DOHH2 (cell line): ENCODE measurements around the gene USH2A.

ENCODE experiments used
- H3F3A ChIP-seq: fragments of 200-600 bp; sonication (generic), shearing (Covaris generic); 2 replicates; pipeline ENCODE4 v1.6.0; 2016; ENCODE audit warnings: antibody characterized with exemption, mild to moderate bottlenecking; ENCODE audit not compliant: control insufficient read depth, insufficient read depth
- H3K27ac ChIP-seq: fragments of 200-600 bp; sonication (generic); 2 replicates; pipeline ENCODE4 v1.5.1; 2014; ENCODE audit warnings: low read depth, mild to moderate bottlenecking, low read length, moderate library complexity
- H3K27me3 ChIP-seq: fragments of 200-600 bp; sonication (generic); 2 replicates; pipeline ENCODE4 v1.6.1; 2014; ENCODE audit warnings: mild to moderate bottlenecking, low read length, mixed read lengths; ENCODE audit not compliant: control insufficient read depth
- H3K36me3 ChIP-seq: fragments of 200-600 bp; sonication (generic); 2 replicates; pipeline ENCODE4 v1.6.1; 2014; ENCODE audit warnings: mild to moderate bottlenecking, low read length, moderate library complexity, mixed read lengths; ENCODE audit not compliant: control insufficient read depth
- H3K4me1 ChIP-seq: fragments of 200-600 bp; sonication (generic); 2 replicates; pipeline ENCODE4 v1.6.1; 2014; ENCODE audit warnings: mild to moderate bottlenecking, low read length, mixed read lengths; ENCODE audit not compliant: control insufficient read depth
- H3K4me2 ChIP-seq: fragments of 200-600 bp; sonication (generic); 2 replicates; pipeline ENCODE4 v1.6.0; 2014; ENCODE audit warnings: mild to moderate bottlenecking, low read length, moderate library complexity
- H3K4me3 ChIP-seq: fragments of 200-600 bp; sonication (generic); 2 replicates; pipeline ENCODE4 v1.5.1; 2014; ENCODE audit warnings: mild to moderate bottlenecking, low read length, mixed read lengths
- H3K79me2 ChIP-seq: fragments of 200-600 bp; sonication (generic); 2 replicates; pipeline ENCODE4 v1.6.1; 2014; ENCODE audit warnings: mild to moderate bottlenecking, low read length, mixed read lengths; ENCODE audit not compliant: control insufficient read depth
- H3K9me2 ChIP-seq: fragments of 200-600 bp; sonication (generic); replicated peaks from 2 replicates; pipeline ENCODE4 v1.6.1; 2014; ENCODE audit warnings: mild to moderate bottlenecking, low read length, mixed read lengths; ENCODE audit not compliant: control insufficient read depth
- H3K9me3 ChIP-seq: fragments of 200-600 bp; sonication (generic); 2 replicates; pipeline ENCODE4 v1.6.1; 2014; ENCODE audit warnings: antibody characterized with exemption, low read length, mixed read lengths; ENCODE audit not compliant: control insufficient read depth, insufficient read depth
- H4K20me1 ChIP-seq: fragments of 200-600 bp; sonication (generic); 2 replicates; pipeline ENCODE4 v1.6.0; 2014; ENCODE audit warnings: low read depth, mild to moderate bottlenecking, antibody characterized with exemption, low read length, moderate library complexity; ENCODE audit not compliant: control insufficient read depth, insufficient read depth
- EZH2phosphoT487 ChIP-seq: fragments of 200-600 bp; sonication (generic); IDR thresholded peaks from 2 replicates; pipeline ENCODE4 v1.6.1; 2017; ENCODE audit warnings: borderline replicate concordance, mild to moderate bottlenecking, antibody characterized with exemption, low read length, moderate library complexity, mixed read lengths
- TF ChIP-seq, protein P1 (sequence below): fragments of 200-600 bp; sonication (generic); IDR thresholded peaks from one replicate; pipeline ENCODE4 v1.5.1; 2014; ENCODE audit warnings: antibody characterized with exemption, mild to moderate bottlenecking, low read depth, low read length; ENCODE audit not compliant: poor library complexity, severe bottlenecking

The USH2A gene

GRCh38 chr1:215595231-215595630 lies 828.0 kb downstream of the USH2A start:
- H3K27me3 ChIP-seq, result no peaks in the 10 kb centered on the region

GRCh38 chr1:215594640-215595039 lies 828.6 kb downstream of the USH2A start:
- H3K27me3 ChIP-seq, result no peaks in the 10 kb centered on the region
- no peak for TF ChIP-seq EZH2phosphoT487
- TF ChIP-seq, protein P1, sequence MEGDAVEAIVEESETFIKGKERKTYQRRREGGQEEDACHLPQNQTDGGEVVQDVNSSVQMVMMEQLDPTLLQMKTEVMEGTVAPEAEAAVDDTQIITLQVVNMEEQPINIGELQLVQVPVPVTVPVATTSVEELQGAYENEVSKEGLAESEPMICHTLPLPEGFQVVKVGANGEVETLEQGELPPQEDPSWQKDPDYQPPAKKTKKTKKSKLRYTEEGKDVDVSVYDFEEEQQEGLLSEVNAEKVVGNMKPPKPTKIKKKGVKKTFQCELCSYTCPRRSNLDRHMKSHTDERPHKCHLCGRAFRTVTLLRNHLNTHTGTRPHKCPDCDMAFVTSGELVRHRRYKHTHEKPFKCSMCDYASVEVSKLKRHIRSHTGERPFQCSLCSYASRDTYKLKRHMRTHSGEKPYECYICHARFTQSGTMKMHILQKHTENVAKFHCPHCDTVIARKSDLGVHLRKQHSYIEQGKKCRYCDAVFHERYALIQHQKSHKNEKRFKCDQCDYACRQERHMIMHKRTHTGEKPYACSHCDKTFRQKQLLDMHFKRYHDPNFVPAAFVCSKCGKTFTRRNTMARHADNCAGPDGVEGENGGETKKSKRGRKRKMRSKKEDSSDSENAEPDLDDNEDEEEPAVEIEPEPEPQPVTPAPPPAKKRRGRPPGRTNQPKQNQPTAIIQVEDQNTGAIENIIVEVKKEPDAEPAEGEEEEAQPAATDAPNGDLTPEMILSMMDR, result no peak
- no peaks in the 10 kb centered on the region for H4K20me1 ChIP-seq
- H3K9me3 ChIP-seq, result no peaks in the 10 kb centered on the region
- H3K36me3 ChIP-seq, result peaks cover 26% of the 10 kb centered on the region
- no peaks in the 10 kb centered on the region for H3K9me2 ChIP-seq
- H3K79me2 ChIP-seq, result no peaks in the 10 kb centered on the region
- no peaks in the 10 kb centered on the region for H3K4me1 ChIP-seq
- no peak overlapping the region for H3K27ac ChIP-seq
- H3F3A ChIP-seq, result no peaks in the 10 kb centered on the region
- H3K4me3 ChIP-seq, result no peak overlapping the region
- no peak overlapping the region for H3K4me2 ChIP-seq

More at GRCh38 chr1:215595231-215595630, 828.0 kb downstream of the USH2A start:
- H3K27ac ChIP-seq, result no peak overlapping the region
- no peak overlapping the region for H3K4me2 ChIP-seq
- H3K4me1 ChIP-seq, result no peaks in the 10 kb centered on the region
- peaks cover 26% of the 10 kb centered on the region for H3K36me3 ChIP-seq
- H3K9me3 ChIP-seq, result no peaks in the 10 kb centered on the region
- no peaks in the 10 kb centered on the region for H3K79me2 ChIP-seq
- H3K9me2 ChIP-seq, result no peaks in the 10 kb centered on the region
- TF ChIP-seq, protein P1, result no peak
- TF ChIP-seq EZH2phosphoT487, result no peak
- no peaks in the 10 kb centered on the region for H4K20me1 ChIP-seq
- H3F3A ChIP-seq, result no peaks in the 10 kb centered on the region
- H3K4me3 ChIP-seq, result no peak overlapping the region

- Histone ChIP-seq H3K36me3 (peaks cover 18% of the 10 kb centered on the region), H3K4me3 (no peak overlapping the region), H3K4me2 (no peak overlapping the region), H3F3A (no peaks in the 10 kb centered on the region), H3K9me3 (no peaks in the 10 kb centered on the region), H3K79me2 (no peaks in the 10 kb centered on the region), H3K4me1 (no peaks in the 10 kb centered on the region), H3K27ac (no peak overlapping the region), H3K27me3 (no peaks in the 10 kb centered on the region), H3K9me2 (no peaks in the 10 kb centered on the region), H4K20me1 (no peaks in the 10 kb centered on the region)
- TF ChIP-seq, protein P1, result no peak
- no peak for TF ChIP-seq EZH2phosphoT487
Observed at GRCh38 chr1:215590779-215591491, 832.3 kb downstream of the USH2A start.
